Activated T-helper 1 cell treated with Interleukin-2 at 50 U/mL for 16 hours (primary cell): ENCODE results near the gene ZBTB44.
"Not testable (repeated sequence)": the region's sequence is repeated elsewhere in the genome, so short reads cannot be mapped to it uniquely, and the experiment has no call there.

Source experiments
- DNase-seq: peaks from one replicate; pipeline ENCODE4 v3.0.0-alpha.2; 2020; ENCODE audit warnings: low read depth

Gene ZBTB44

GRCh38 chr11:130312046-130312445, 2.7 kb downstream of the ZBTB44 start:
- DNase-seq: no peak

DNA sequence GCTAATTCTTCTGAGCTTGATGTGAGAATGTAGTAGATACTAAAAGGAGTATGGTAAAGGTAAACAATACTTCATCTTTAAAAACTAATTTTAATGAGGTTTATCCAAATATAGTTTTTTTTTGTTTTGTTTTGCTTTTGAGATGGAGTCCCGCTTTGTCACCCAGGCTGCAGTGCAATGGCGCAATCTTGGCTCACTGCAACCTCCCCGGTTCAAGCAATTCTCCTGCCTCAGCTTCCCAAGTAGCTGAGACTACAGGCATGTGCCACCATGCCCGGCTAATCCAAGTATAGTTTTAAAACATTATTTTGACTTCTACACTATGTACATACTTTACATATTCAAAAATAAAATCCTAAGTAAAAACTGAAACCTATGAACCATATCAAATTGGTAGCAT, 4.1 kb downstream of the ZBTB44 start:
- no peak for DNase-seq

GRCh38 chr11:130308886-130309285, 5.8 kb downstream of the ZBTB44 start:
- DNase-seq: no peak

DNA sequence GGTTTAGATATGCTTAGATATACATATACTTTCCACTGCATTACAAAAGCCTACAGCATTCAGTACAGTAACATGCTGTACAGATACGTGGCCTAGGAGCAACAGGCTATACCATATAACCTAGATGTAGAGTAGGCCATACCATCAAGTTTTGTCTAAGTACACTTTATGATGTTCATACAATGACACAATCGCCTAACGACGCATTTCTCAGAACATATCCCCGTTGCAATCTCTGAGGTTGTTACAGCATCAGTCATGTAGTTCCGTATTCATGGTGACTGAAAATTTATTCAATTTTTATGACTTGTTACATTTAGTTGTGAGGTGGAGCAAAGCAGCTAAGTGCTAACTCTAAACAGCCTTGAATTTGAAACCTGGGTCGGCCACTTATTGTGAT, 6.7 kb downstream of the ZBTB44 start:
- no peak for DNase-seq

DNA sequence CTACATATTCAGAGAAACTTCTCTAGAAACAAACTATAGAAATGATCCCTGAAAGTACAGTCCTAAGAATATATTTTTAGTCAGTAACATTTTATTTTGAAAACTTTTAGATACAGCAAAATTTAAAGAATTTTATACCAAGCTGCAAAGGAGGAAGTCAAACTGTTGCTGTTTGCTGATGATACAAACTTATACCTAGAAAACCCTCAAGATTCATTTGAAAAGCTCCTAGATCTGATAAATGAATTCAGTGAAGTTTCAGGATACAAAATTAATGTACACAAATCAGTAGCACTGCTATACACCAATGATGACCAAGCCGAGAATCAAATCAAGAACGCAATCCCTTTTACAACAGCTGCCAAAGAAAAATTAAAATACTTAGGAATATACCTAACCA, 10.1 kb downstream of the ZBTB44 start:
- DNase-seq: no peak

- DNase-seq: no peak
Measured at GRCh38 chr11:130301002-130301401, 13.7 kb downstream of the ZBTB44 start.

DNA sequence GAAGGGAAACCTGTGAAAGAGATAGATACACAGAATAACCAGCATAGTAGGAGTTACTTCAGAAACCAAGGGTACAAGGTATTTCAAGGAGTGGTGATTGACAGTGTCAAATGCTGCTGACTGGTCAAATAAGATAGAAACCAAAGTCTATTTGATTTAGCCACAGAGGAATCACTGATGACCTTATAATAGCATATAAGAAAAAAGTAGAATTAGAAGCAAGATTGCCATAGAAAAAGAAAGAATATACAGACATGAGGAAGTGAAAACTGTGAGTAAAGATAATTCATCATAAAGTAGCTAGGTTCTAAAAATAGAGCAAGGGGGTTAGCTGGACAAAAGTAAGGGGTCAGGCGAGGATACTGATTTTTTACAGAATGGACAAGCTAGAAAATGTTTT, 14.2 kb downstream of the ZBTB44 start:
- DNase-seq: no peak

DNA sequence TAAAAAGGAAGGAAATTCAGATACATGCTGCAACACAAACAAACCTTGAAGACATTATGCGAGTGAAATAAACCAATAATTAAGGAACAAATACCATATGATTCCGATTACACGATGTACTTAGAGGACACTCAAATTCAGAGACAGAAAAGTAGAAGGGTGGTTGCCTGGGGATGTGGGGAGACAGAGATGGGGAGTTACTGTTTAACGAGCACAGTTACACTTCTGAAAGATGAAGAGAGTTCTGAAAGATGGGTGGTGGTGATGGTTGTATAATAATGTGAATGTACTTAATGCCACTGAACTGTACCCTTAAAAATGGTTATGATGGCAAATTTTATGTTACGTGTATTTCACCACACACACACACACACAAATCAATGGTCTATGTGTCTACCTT, 14.7 kb downstream of the ZBTB44 start:
- no peak for DNase-seq

DNA sequence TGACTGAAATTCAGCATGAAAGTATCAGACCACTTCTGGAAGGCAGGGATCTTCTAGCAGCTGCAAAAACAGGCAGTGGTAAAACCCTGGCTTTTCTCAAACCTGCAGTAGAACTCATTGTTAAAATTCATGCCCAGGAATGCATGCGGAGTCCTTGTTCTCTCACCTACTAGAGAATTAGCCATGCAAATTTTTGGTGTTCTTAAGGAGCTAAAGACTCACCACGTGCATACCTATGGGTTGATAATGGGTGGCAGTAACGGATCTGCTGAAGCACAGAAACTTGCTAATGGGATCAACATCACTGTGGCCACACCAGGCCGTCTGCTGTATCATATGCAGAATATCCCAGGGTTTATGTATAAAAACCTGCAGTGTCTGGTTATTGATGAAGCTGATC, 19.1 kb downstream of the ZBTB44 start:
- DNase-seq: no peak

- DNase-seq: no peak
Measured at GRCh38 chr11:130282111-130282510, 32.6 kb downstream of the ZBTB44 start.

- not testable (repeated sequence) for DNase-seq
Measured at GRCh38 chr11:130281341-130281740, 33.4 kb downstream of the ZBTB44 start.

GRCh38 chr11:130279989-130280388, 34.7 kb downstream of the ZBTB44 start:
- no peak for DNase-seq

- DNase-seq: no peak
Measured at GRCh38 chr11:130278745-130279144, 36.0 kb downstream of the ZBTB44 start.

- DNase-seq: no peak
Measured at GRCh38 chr11:130278151-130278550, 36.6 kb downstream of the ZBTB44 start.

GRCh38 chr11:130272336-130272735, 42.4 kb downstream of the ZBTB44 start:
- no peak for DNase-seq

DNA sequence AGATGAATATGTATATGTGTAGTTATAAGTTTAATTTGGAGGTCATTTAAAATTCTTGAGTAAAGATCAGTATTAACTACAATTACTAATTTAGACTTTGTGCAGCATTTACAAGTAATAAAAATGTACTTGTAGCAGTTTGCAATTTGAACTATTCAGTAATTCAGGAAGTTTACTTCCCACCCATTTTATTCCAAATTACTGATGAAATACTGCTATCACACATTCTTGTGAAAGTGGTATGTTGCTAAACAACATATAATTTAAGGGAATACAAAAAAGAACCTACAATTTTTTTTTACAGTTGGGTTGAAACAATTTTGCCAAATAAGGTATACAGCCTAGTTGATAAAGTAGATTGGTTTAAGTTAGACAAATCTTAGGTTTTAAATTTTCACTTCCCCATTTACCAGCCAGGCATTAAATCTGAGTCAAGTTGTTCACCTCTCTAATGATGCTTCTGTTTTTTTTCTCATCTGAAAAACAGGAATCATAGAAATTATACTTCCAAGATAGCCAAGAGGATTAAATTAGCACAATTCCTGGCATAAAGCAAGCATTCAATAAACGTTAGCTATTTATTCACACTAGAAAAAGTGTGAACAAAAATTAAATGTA, 45.3 kb downstream of the ZBTB44 start:
- no peak for DNase-seq

DNA sequence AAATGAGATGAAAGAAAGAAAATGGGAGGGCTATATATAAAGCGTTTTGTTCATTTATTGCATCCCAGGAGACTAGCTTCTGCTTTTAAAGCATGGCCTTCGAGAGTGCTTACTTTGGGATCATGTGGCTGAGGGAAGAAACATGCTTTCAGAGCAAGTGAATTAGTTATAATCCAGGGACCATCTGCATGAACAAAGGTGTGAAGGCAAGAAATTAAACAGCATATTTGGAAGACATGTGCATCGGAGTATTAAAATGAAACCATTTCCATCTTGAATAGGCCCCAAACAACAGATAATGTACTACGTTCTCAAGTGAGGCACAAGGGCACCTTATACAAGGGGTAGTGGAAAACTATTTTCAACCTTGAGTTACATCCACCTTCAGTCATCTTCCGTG, 51.4 kb downstream of the ZBTB44 start:
- no peak for DNase-seq

- no peak for DNase-seq
Measured at GRCh38 chr11:130262424-130262823, 52.3 kb downstream of the ZBTB44 start.

GRCh38 chr11:130261571-130261970, 53.1 kb downstream of the ZBTB44 start:
- DNase-seq: no peak

GRCh38 chr11:130260742-130261141, 54.0 kb downstream of the ZBTB44 start:
- DNase-seq: no peak

DNA sequence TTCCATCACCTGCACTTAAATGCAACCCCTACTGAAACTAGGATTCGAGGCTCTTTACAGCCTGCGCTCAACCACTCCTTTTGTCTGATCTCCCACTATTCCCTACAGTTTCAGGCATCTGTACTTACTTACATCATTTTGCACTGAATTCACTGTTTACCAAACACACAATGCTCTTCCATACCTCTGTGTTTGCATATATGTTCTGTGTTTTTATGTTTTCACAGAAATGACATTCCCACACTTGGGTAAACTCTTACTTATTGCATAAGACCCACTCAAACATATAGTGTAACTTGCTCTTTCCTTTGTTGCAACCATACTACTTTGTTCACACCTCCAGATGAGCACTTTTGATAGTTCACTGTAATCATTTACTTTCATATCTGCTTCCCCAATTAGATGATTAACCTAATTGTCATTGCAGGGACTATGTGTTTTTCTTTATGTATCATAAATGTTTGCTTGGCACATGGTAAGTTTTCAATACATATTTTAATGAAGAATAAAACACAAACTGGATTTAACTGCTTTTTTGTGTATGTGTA, 54.6 kb downstream of the ZBTB44 start:
- no peak for DNase-seq

- DNase-seq: not testable (repeated sequence)
Measured at GRCh38 chr11:130251763-130252162, 63.0 kb downstream of the ZBTB44 start.

DNA sequence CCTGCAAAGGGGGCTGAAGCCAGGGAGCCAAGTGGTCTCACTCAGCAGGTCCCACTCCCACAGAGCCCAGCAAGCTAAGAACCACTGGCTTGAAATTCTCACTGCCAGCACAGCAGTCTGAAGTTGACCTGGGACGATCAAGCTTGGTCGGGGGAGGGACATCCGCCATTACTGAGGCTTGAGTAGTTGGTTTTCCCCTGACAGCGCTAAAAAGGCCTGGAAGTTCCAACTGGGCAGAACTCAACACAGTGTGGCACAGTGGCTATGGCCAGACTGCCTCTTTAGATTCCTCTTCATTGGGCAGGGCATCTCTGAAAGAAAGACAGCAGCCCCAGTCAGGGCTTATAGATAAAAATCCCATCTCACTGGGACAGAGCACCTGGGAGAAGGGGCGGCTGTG, 64.8 kb downstream of the ZBTB44 start:
- not testable (repeated sequence) for DNase-seq

GRCh38 chr11:130249371-130249770, 65.3 kb downstream of the ZBTB44 start:
- DNase-seq: no peak
